B cell (primary cell): Measurements from ENCODE around the gene PPP1R8. TPM values are rescaled to one million over a fixed set of nuclear protein-coding genes. Genes with fewer than 3 reads are reported as not detected.

ENCODE experiments used
- ATAC-seq: fragments of 200-7000 bp; cut with Tn5 transposase; one replicate; pipeline ENCODE4 v1.10.0; 2021; ENCODE audit warnings: low read depth, mild to moderate bottlenecking, moderate number of reproducible peaks, moderate library complexity
- CTCF ChIA-PET: fragments of 350-600 bp; sonication (Branson Sonifier 250); formaldehyde crosslinking; loops from one replicate; lab custom pipeline; 2021; ENCODE audit warnings: antibody characterized with exemption, inconsistent platforms; lab: Charles Lee
- POLR2A ChIA-PET: fragments of 350-600 bp; sonication (Branson Sonifier 250); formaldehyde crosslinking; loops from one replicate; lab custom pipeline; 2021; ENCODE audit warnings: antibody characterized with exemption; lab: Charles Lee
- DNase-seq: peaks from one replicate; pipeline ENCODE4 v3.0.0; 2013
- H2AFZ ChIP-seq: 2 replicates; pipeline ENCODE4 v1.6.1; 2012; ENCODE audit warnings: mild to moderate bottlenecking, low read depth, low read length; ENCODE audit not compliant: insufficient read depth, poor library complexity, severe bottlenecking
- H3K27ac ChIP-seq, 2 donors: 1 replicate in 1 of 2; 2 replicates in 1 of 2; pipeline ENCODE4 v1.5.1; 2012 to 2013; ENCODE audit warnings: low read length in 2 of 2, mild to moderate bottlenecking in 2 of 2, moderate library complexity in 1 of 2
- H3K27me3 ChIP-seq, 4 experiments: fragments of 200-600 bp in 1 of 4; sonication (generic) in 1 of 4; replicated peaks in 1 of 4; 1 replicate in 2 of 4; 2 replicates in 2 of 4; pipeline versions ENCODE4 v1.6.1 to v1.7.0; 2013 to 2016; ENCODE audit warnings: low read length in 3 of 4, mild to moderate bottlenecking in 2 of 4, mixed read lengths in 1 of 4, moderate library complexity in 1 of 4; ENCODE audit not compliant: insufficient read depth in 4 of 4, control insufficient read depth in 3 of 4; ENCODE audit errors: control extremely low read depth in 1 of 4
- H3K36me3 ChIP-seq, 2 experiments: replicated peaks in 1 of 2; 1 replicate in 1 of 2; 2 replicates in 1 of 2; pipeline versions ENCODE4 v1.6.1 to v1.7.1; 2013; ENCODE audit warnings: low read length in 1 of 2; ENCODE audit not compliant: insufficient read depth in 2 of 2, control insufficient read depth in 1 of 2; ENCODE audit errors: control extremely low read depth in 1 of 2, extremely low read depth in 1 of 2
- H3K4me1 ChIP-seq, 2 donors: fragments of 200-600 bp in 1 of 2; sonication (generic) in 1 of 2; 1 replicate in 1 of 2; 2 replicates in 1 of 2; pipeline versions ENCODE4 v1.5.1 to v1.6.1; 2013 to 2017; ENCODE audit warnings: low read length in 2 of 2; ENCODE audit not compliant: control insufficient read depth in 2 of 2, insufficient read depth in 2 of 2
- H3K4me2 ChIP-seq: replicated peaks from 2 replicates; pipeline ENCODE3; 2012; ENCODE audit warnings: mild to moderate bottlenecking, low read depth, low read length; ENCODE audit not compliant: poor library complexity, severe bottlenecking
- H3K4me3 ChIP-seq, 5 experiments: fragments of 200-600 bp in 1 of 5; sonication (generic) in 1 of 5; 1 replicate in 3 of 5; 2 replicates in 2 of 5; pipeline versions ENCODE4 v1.5.1 to v1.7.0; 2011 to 2016; ENCODE audit warnings: low read length in 4 of 5, mild to moderate bottlenecking in 4 of 5, low read depth in 2 of 5, control low read depth in 1 of 5, moderate library complexity in 1 of 5; ENCODE audit not compliant: insufficient read depth in 1 of 5; ENCODE audit errors: control extremely low read depth in 1 of 5, extremely low read depth in 1 of 5
- H3K79me2 ChIP-seq: fragments of 200-600 bp; sonication (generic); one replicate; pipeline ENCODE4 v1.6.0; 2016; ENCODE audit warnings: low read length; ENCODE audit not compliant: control insufficient read depth, insufficient read depth
- H3K9ac ChIP-seq: fragments of 200-600 bp; sonication (generic); 2 replicates; pipeline ENCODE4 v1.6.1; 2017; ENCODE audit warnings: mild to moderate bottlenecking, low read length, moderate library complexity
- H3K9me3 ChIP-seq, 3 donors: one replicate each; pipeline versions ENCODE4 v1.6.1 to v1.7.1; 2013; ENCODE audit warnings: low read length in 2 of 3; ENCODE audit not compliant: control insufficient read depth in 2 of 3, insufficient read depth in 1 of 3; ENCODE audit errors: control extremely low read depth in 1 of 3
- H4K20me1 ChIP-seq: 2 replicates; pipeline ENCODE4 v1.6.0; 2012; ENCODE audit warnings: mild to moderate bottlenecking, low read length; ENCODE audit not compliant: insufficient read depth, control insufficient read depth, poor library complexity, severe bottlenecking
- H3K27ac Mint-ChIP-seq: one replicate; pipeline ENCODE4 v1.8.0; 2021; ENCODE audit warnings: mixed read lengths
- H3K27me3 Mint-ChIP-seq: one replicate; pipeline ENCODE4 v1.8.0; 2021; ENCODE audit warnings: mixed read lengths
- H3K4me1 Mint-ChIP-seq: one replicate; pipeline ENCODE4 v1.8.0; 2021; ENCODE audit warnings: mixed read lengths
- H3K4me3 Mint-ChIP-seq: one replicate; pipeline ENCODE4 v1.8.0; 2021; ENCODE audit warnings: mixed read lengths
- H3K9me3 Mint-ChIP-seq: one replicate; pipeline ENCODE4 v1.8.0; 2022; ENCODE audit warnings: mixed read lengths; ENCODE audit not compliant: insufficient read depth
- CTCF ChIP-seq: fragments of 200-600 bp; IDR thresholded peaks from one replicate; pipeline ENCODE4 v1.8.0; 2022; ENCODE audit warnings: antibody characterized with exemption, mild to moderate bottlenecking
- EZH2 ChIP-seq: IDR thresholded peaks from 2 replicates; pipeline ENCODE4 v1.6.1; 2012; ENCODE audit warnings: borderline replicate concordance, low read depth, mild to moderate bottlenecking, moderate library complexity, low read length; ENCODE audit not compliant: insufficient read depth, poor library complexity, severe bottlenecking
- WGBS: methylation state at CpG from one replicate; pipeline ENCODE4 v1.1.5; 2013; ENCODE audit warnings: missing lambda C conversion rate; ENCODE audit not compliant: insufficient coverage; 5-methylcytosine and 5-hydroxymethylcytosine counted together
- intact Hi-C: fragments of 100-400 bp; cut with micrococcal nuclease; formaldehyde crosslinking; loops from one replicate; pipeline ENCODE4 v1.10.0; 2022
- polyA plus RNA-seq: library from polyadenylated mRNA; depleted of rRNA; stranded (reverse); fragments of >200 nt; gene quantifications from 2 replicates; pipeline ENCODE4 v1.2.3, GENCODE V29; 2012
- total RNA-seq, 2 donors: library from RNA; stranded (reverse); fragments of 120-200 nt in 1 of 2; gene quantifications; 1 replicate in 1 of 2; 2 replicates in 1 of 2; pipeline versions ENCODE4 v1.2.3 to v1.2.4, GENCODE V29; 2013 to 2022

Gene PPP1R8
- total and polyA plus RNA-seq, 2 donors (not counting 1 experiment from before 2014, with no cell fraction given), result 23.9 to 45.1 TPM

GRCh38 chr1:27864264-27864895 is 33.8 kb downstream of the PPP1R8 start:
- H3K79me2 ChIP-seq, result no peaks in the 10 kb centered on the region
- H3K4me3 ChIP-seq, result peak overlapping the region in 1 of 5 experiments; percentile 19
- DNase-seq (peak; percentile 60), ATAC-seq (peak; percentile 14)
- H3K27ac ChIP-seq, result peak overlapping the region; percentile 46 to 74
- Mint-ChIP-seq H3K4me3 (peak overlapping the region; percentile 73), H3K4me1 (peaks cover 55% of the 10 kb centered on the region), H3K9me3 (no peaks in the 10 kb centered on the region), H3K27me3 (no peaks in the 10 kb centered on the region), H3K27ac (peak overlapping the region; percentile 93)
- no peak for TF ChIP-seq CTCF
- TF ChIP-seq EZH2, result no peak
- peaks cover 40 to 53% of the 10 kb centered on the region in 2 donors for H3K4me1 ChIP-seq
- H2AFZ ChIP-seq, result peak overlapping the region; percentile 38
- no peaks in the 10 kb centered on the region for H3K36me3 ChIP-seq
- intact Hi-C loops, result no loop called here
- H3K27me3 ChIP-seq, result peaks cover 0 to under 1% (median 0%) of the 10 kb centered on the region in 4 experiments
- H3K9ac ChIP-seq, result no peak overlapping the region
- 52% methylated on average over 4 of the region's 8 CpGs for WGBS
- ChIA-PET CTCF (interaction anchor here (0.7 to 1.5 kb wide), 4 partner anchors 11 to 116 kb away, joined by 3 to 9 read pairs (median 3); no protein-coding TSS in a partner anchor), POLR2A (interaction anchor here (0.8 to 1.0 kb wide), 2 partner anchors 27 to 298 kb away, joined by 4 to 10 read pairs; no protein-coding TSS in a partner anchor)
- H4K20me1 ChIP-seq, result no peaks in the 10 kb centered on the region
- H3K4me2 ChIP-seq, result peak overlapping the region; percentile 61
- H3K9me3 ChIP-seq, result no peaks in the 10 kb centered on the region

- H3K4me1 Mint-ChIP-seq, result peaks cover 60% of the 10 kb centered on the region
- ATAC-seq, result no peak
- H3K27ac Mint-ChIP-seq, result peak overlapping the region; percentile 71
Measured at GRCh38 chr1:27865821-27866220, 35.2 kb downstream of the PPP1R8 start.

More at GRCh38 chr1:27865821-27866220, 35.2 kb downstream of the PPP1R8 start:
- DNase-seq, result peak; percentile 8
- no peaks in the 10 kb centered on the region for H3K9me3 ChIP-seq
- no peak overlapping the region for H3K9ac ChIP-seq
- TF ChIP-seq CTCF, result no peak
- no peak for TF ChIP-seq EZH2
- H2AFZ ChIP-seq, result no peak overlapping the region
- no peak overlapping the region for H3K4me3 Mint-ChIP-seq
- POLR2A ChIA-PET, result interaction anchor here (0.7 to 1.2 kb wide), 2 partner anchors 9 to 19 kb away, joined by 8 to 15 read pairs; no protein-coding TSS in a partner anchor
- H3K27me3 Mint-ChIP-seq, result no peaks in the 10 kb centered on the region
- H3K27me3 ChIP-seq, result no peaks in the 10 kb centered on the region
- no peak overlapping the region for H3K4me2 ChIP-seq
- no peak overlapping the region for H3K4me3 ChIP-seq
- CTCF ChIA-PET, result interaction anchor here (0.7 kb wide), 1 partner anchor 94 kb away, joined by 3 read pairs; no protein-coding TSS in a partner anchor
- no peaks in the 10 kb centered on the region for H3K36me3 ChIP-seq
- H3K4me1 ChIP-seq, result peaks cover 47 to 60% of the 10 kb centered on the region in 2 donors
- intact Hi-C loops, result no loop called here
- no peaks in the 10 kb centered on the region for H3K9me3 Mint-ChIP-seq
- no peaks in the 10 kb centered on the region for H4K20me1 ChIP-seq
- no peaks in the 10 kb centered on the region for H3K79me2 ChIP-seq
- 78% methylated on average over 5 of the region's 10 CpGs for WGBS
- no peak overlapping the region for H3K27ac ChIP-seq
